GM18517 (cell line): Measurements from ENCODE around the gene EPDR1.

ENCODE experiments used
- ATAC-seq: cut with Tn5 transposase; IDR thresholded peaks from one replicate; pipeline ENCODE4 v1.9.1; 2021; ENCODE audit warnings: mild to moderate bottlenecking, moderate library complexity; ENCODE audit not compliant: unreplicated experiment

Gene EPDR1

GRCh38 chr7:37973915-37974314 lies 53.5 kb downstream of the EPDR1 start:
- no peak for ATAC-seq

GRCh38 chr7:37974711-37975110 lies 54.3 kb downstream of the EPDR1 start:
- no peak for ATAC-seq

- ATAC-seq: no peak
Measured at GRCh38 chr7:37977243-37977642, 56.8 kb downstream of the EPDR1 start.

GRCh38 chr7:37981664-37982063 lies 61.2 kb downstream of the EPDR1 start:
- ATAC-seq: no peak

GRCh38 chr7:37982423-37982822 lies 62.0 kb downstream of the EPDR1 start:
- ATAC-seq: no peak

- ATAC-seq: no peak
Measured at GRCh38 chr7:37984750-37985390, 64.4 kb downstream of the EPDR1 start.

- ATAC-seq: no peak
Measured at GRCh38 chr7:37986908-37987330, 66.5 kb downstream of the EPDR1 start.

GRCh38 chr7:37987732-37988131 lies 67.3 kb downstream of the EPDR1 start:
- ATAC-seq: no peak

- no peak for ATAC-seq
Measured at GRCh38 chr7:37988721-37989650, 68.5 kb downstream of the EPDR1 start.

- ATAC-seq: no peak
Measured at GRCh38 chr7:37990337-37990736, 69.9 kb downstream of the EPDR1 start.

GRCh38 chr7:37993060-37993501 lies 72.6 kb downstream of the EPDR1 start:
- no peak for ATAC-seq

- no peak for ATAC-seq
Measured at GRCh38 chr7:37999673-38000072, 79.2 kb downstream of the EPDR1 start.

- ATAC-seq: no peak
Measured at GRCh38 chr7:38000272-38000671, 79.8 kb downstream of the EPDR1 start.
